DND-41 (cell line): ENCODE measurements around the gene SLC22A4.

ENCODE experiments used
- CTCF ChIP-seq: IDR thresholded peaks from 2 replicates; pipeline ENCODE4 v1.5.1; 2012; ENCODE audit warnings: borderline replicate concordance, low read length, moderate library complexity, mild to moderate bottlenecking; ENCODE audit not compliant: poor library complexity, severe bottlenecking; ENCODE audit errors: extremely low read depth
- EZH2 ChIP-seq: IDR thresholded peaks from 3 replicates; pipeline ENCODE4 v1.6.1; 2012; ENCODE audit warnings: borderline replicate concordance, low read depth, mild to moderate bottlenecking, moderate library complexity, low read length, inconsistent platforms; ENCODE audit not compliant: severe bottlenecking

- TF ChIP-seq CTCF (no peak), EZH2 (no peak)
Observed at GRCh38 chr5:132355140-132355765, 61.1 kb downstream of the SLC22A4 start.
